EL (cell line): Measurements from ENCODE around the gene PILRB.
"Not testable (repeated sequence)": the region's sequence is repeated elsewhere in the genome, so short reads cannot be mapped to it uniquely, and the experiment has no call there.

Experiments used
- DNase-seq: peaks from one replicate; pipeline ENCODE4 v3.0.0-alpha.2; 2016

Gene PILRB

GRCh38 chr7:100356416-100357068 is 1.4 kb upstream of the PILRB start:
- DNase-seq, result no peak

GRCh38 chr7:100357131-100357561 is 771 bp upstream of the PILRB start:
- DNase-seq, result no peak

- DNase-seq, result no peak
Observed at GRCh38 chr7:100358857-100359212, 918 bp downstream of the PILRB start.

- DNase-seq, result no peak
Observed at GRCh38 chr7:100360135-100360854, 2.4 kb downstream of the PILRB start.

- no peak for DNase-seq
Observed at GRCh38 chr7:100363098-100363497, 5.2 kb downstream of the PILRB start.

- DNase-seq, result not testable (repeated sequence)
Observed at GRCh38 chr7:100363797-100364196, 5.9 kb downstream of the PILRB start.

GRCh38 chr7:100364480-100364879 is 6.6 kb downstream of the PILRB start:
- DNase-seq, result no peak

GRCh38 chr7:100365998-100366367 is 8.1 kb downstream of the PILRB start:
- DNase-seq, result not testable (repeated sequence)

GRCh38 chr7:100366411-100367250 is 8.7 kb downstream of the PILRB start:
- no peak for DNase-seq

- DNase-seq, result no peak
Observed at GRCh38 chr7:100367251-100367620, 9.3 kb downstream of the PILRB start.

- no peak for DNase-seq
Observed at GRCh38 chr7:100367676-100368613, 10.0 kb downstream of the PILRB start.

- no peak for DNase-seq
Observed at GRCh38 chr7:100369105-100369504, 11.2 kb downstream of the PILRB start.

- DNase-seq, result no peak
Observed at GRCh38 chr7:100370303-100370702, 12.4 kb downstream of the PILRB start.

GRCh38 chr7:100370746-100371145 is 12.8 kb downstream of the PILRB start:
- no peak for DNase-seq

GRCh38 chr7:100371561-100372171 is 13.7 kb downstream of the PILRB start:
- DNase-seq, result no peak

- DNase-seq, result peak; percentile 66
Observed at GRCh38 chr7:100372256-100372655, 14.3 kb downstream of the PILRB start.

- DNase-seq, result no peak
Observed at GRCh38 chr7:100372694-100373093, 14.8 kb downstream of the PILRB start.

GRCh38 chr7:100373261-100373831 is 15.4 kb downstream of the PILRB start, which contains the start of gene PILRA:
Gene PILRA, plus strand, starts transcription at chr7:100373487. Its CDS starts 170 bp downstream, at chr7:100373657.
- DNase-seq, result no peak

GRCh38 chr7:100373870-100374598 is 16.1 kb downstream of the PILRB start:
- not testable (repeated sequence) for DNase-seq

- no peak for DNase-seq
Observed at GRCh38 chr7:100374601-100375000, 16.7 kb downstream of the PILRB start.

- DNase-seq, result no peak
Observed at GRCh38 chr7:100376066-100376465, 18.1 kb downstream of the PILRB start.
